Inflammatory macrophage (primary cell): ENCODE data around the gene GRB2.
"Not testable (repeated sequence)": the region's sequence is repeated elsewhere in the genome, so short reads cannot be mapped to it uniquely, and the experiment has no call there.

Experiments
- DNase-seq, 2 donors: peaks; one replicate each; pipeline ENCODE4 v3.0.0-alpha.2; 2020 to 2022

Gene GRB2

GRCh38 chr17:75317671-75318070 lies 87.8 kb downstream of the GRB2 start:
- peak; percentile 18 to 25 for DNase-seq

GRCh38 chr17:75316253-75316652 lies 89.2 kb downstream of the GRB2 start:
- DNase-seq = no peak

DNA sequence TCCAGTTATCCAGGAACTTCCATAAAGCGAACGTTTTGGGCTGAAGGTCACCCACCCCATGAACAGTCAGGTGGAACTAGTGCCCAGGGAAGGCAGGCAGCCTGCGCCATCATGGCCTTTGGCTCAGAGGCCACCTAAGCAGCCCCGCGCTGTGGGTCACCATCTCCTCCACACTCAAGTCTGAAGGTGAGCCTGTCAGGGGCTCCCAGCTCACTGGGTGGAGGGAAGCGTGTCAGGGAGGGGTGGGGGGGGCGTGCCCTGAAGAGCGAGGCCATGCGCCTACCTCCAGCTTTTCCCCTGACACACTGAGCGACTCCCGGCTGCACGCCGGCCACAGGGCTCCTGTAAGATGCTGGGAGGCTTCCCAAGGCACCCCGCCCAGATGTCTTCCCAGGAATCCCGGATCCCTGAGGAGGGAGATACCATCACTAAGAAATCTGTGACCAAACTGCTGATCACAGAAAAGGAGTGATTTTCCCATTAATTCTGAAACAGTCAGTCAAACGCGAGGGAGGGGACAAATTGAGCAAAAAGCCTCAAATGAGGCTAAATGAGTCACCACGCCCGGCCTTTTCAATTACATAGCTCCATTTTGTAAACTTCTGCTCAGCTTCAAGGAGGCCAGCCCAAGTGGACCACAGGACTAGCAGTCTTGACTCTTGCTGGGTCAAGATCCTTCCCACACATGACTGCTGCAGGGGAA lies 89.8 kb downstream of the GRB2 start:
- DNase-seq = peak; percentile 94 to 95

DNA sequence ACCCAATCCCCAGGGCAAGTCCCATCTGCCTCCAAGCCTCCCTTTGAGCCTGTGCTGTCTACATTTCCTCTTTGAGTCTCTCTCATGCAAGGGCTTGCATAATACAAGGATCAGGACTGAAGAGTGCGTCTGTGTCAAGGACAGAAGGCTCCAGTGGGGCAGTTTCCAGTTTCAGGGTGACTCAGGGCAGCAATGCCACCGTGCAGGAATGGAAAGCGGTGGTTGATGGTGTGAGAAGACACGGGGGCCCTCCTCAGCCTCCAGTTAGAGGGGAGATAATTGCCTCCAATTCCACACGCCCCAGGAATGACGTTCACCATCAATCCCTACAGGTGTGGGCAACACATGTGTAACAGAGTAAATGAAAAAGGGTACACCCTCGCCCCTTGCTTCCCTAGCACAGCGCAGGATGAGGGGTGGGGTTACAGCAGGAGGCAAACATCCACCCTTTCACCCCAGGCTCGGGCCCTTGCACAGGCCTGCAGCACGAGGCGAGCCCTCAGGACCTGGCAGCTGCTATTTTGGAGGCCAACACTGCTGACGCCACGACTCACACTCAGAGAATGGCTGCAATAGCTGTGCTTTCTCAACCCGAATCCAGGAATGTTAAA lies 91.4 kb downstream of the GRB2 start:
- DNase-seq = peak; percentile 92 to 94

GRCh38 chr17:75308732-75309629 lies 96.5 kb downstream of the GRB2 start:
- DNase-seq = peak; percentile 69

DNA sequence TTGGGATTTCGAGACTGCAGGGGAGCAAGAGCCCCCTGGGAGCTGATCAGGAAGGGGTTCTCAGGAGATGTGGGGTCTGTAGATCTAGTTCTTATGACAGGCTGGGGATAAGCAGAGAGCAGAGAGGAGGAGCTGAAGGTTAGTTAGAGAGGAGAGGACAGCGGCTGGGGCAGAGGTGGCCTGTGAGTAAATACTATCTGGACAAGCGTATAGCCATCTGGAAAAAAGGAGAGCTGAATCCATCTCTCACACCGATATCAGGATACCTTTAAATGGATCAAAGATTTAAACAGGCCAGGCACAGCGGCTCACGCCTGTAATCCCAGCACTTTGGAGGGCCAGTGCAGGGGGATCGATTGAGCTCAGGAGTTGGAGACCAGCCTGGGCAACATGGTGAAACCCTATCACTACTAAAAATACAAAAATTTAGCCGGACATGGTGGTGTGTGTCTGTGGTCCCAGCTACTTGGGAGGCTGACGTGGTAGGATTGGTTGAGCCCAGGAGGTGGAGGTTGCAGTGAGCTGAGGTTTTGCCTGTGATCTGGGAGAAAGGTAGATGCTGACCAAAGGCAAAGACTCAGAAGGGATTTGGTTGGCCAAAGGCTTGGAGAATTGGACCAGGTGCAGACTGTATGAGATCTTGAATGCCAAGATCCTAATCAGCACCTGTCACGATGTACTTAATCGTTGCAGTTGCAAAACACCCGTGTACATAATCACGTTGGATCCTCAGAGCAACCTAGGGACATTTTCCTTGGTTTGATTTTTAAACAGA lies 97.3 kb downstream of the GRB2 start:
- DNase-seq = no peak

DNA sequence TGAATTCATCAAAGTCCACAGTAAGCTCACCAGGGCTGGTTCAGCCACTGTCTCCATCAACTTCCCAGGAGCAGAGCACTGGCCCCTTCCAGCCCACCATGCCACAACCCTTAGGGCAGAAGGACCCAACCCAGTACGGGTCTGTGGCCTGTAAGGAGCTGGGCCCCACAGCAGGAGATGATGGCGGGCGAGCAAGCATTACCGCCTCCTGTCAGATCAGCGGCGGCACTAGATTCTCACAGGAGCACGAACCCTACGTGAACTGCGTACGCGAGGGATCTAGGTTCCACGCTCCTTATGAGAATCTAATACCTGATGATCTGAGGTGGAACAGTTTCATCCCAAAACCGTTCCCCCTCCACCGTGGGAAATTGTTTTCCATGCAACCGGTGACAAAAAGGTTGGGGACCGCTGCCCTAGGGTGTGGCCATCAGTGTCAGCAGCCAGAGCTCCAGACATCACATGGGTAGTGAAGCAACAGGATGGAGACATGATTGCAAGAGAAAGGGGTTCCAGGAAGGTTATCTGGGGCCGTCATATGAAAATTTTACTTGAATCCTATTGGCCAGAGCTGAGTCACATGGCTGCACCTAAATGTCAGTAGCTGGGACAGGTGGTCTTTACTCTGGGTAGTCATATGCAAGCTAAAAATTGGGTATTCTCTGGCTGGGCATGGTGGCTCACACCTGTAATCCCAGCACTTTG lies 103.8 kb downstream of the GRB2 start:
- DNase-seq = peak; percentile 89 to 90

GRCh38 chr17:75301049-75301448 lies 104.4 kb downstream of the GRB2 start:
- peak; percentile 76 to 85 for DNase-seq

- no peak for DNase-seq
These were observed 105.2 kb downstream of the GRB2 start for GRCh38 chr17:75300280-75300679.

DNA sequence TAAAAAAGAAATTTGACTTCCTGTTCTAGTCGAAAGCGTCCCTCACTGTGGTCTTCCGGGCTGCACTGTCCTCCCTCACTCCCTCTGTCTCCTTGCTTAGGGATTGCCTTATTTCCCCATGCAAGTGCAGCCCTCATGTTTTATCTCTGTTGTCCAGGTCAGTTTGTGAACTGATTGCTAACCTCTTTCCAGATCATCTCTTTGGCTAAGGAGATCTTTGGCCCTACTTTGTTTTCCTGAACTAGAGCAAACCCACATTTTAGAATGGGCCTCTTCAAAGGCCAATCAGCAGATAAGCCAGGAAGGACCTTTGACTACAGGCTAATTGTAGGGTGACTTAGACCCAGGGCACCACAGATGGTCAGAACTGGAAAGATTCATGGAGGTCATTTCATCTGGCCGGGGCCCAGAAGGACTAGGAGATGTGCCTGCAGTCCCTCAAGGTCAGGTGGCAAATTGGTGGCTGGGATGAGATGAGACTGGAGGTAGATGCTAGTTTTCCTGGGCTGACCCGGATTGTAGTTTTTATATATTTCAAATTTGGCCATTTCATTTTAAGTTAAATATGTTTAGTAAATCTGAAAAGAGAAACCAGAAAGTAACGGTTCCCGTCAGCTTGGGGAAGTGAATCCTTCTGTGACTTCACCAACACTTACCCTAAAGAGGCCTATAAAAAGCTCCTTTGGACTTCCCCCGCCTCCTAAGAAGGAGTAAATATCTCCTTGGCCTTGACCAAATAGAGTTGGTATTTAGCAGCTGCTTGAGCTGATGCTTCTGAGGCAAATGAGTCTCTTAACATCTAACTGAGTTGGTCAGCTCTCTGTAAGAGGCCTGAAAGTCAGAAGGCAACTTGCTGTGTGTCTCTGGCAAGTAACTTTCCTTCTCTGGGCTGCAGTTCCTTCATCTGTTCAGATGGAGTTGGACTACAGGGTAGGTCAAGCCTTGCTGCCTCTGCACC lies 110.0 kb downstream of the GRB2 start:
- peak; percentile 89 for DNase-seq

- peak; percentile 79 to 84 for DNase-seq
These were observed 112.5 kb downstream of the GRB2 start for GRCh38 chr17:75292810-75293448.

DNA sequence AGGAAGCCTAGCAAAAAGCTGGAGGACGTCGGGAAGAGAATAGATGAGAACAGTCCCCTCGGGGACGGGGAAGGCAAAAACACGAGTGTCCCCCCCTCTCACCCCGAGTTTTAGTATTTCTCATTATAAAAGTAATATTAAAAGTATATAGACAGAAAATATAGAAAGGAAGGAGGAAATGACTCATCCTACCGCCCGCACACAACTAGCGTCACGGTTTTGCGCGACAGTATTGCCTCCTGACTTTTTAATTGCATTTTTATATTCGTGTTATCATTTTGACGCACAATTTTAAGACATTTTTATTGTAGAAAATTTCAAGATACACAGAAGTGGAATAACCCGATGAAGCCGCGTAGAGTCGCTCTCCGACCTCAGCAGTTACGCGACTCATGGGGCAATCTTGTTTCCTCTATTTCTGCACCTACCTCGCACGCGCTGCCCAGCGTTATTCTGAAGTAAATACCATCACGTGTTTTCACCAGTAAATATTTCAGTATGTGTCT lies 115.6 kb downstream of the GRB2 start:
- DNase-seq = peak; percentile 89 to 92

GRCh38 chr17:75289115-75289831 lies 116.2 kb downstream of the GRB2 start, which contains the start of gene SLC25A19:
TSS of gene SLC25A19 (minus strand) at chr17:75289433. CDS start at chr17:75286764, 2,669 bp downstream.
- peak; percentile 98 to 99 for DNase-seq

GRCh38 chr17:75288770-75289114 lies 116.7 kb downstream of the GRB2 start:
- peak; percentile 35 to 61 for DNase-seq

DNA sequence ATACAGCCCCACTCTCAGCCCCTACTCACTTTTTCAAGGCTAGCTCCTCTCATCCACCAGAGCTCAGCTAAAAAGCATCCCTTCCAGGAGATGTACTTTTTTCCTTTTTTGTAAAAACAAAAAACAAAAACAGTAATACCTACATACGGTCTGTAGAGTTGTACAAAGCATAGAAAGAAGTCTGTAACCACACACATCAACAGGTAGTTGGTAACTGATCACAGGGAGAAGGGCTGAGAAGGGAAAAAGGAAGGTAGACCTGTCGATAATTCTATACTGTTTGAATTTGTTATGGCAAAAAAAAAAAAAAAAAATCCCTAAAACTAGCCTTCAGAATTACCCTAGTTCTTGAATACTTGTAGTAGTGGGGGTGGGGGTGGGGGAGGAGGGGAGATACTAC lies 117.1 kb downstream of the GRB2 start:
- DNase-seq = no peak

DNA sequence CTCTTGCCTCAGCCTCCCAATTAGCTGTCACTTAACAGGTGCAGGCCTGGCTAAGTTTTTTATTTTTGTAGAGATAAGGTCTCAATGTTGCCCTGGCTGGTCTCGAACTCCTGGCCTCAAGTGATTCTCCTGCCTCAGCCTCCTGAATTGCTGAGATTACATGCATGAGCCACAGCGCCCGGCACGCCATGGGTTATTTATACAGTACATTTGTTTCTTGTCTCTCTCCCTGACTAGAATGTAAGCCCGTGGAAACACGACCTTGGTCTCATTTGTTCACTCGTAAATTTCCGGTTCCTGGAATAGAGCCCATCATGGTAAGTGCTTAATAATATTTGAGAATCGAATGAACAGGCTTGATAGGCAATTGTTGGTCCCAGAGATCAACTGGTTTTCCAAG lies 118.3 kb downstream of the GRB2 start:
- DNase-seq = no peak

GRCh38 chr17:75285123-75285522 lies 120.4 kb downstream of the GRB2 start:
- no peak for DNase-seq

- DNase-seq = not testable (repeated sequence)
These were observed 125.3 kb downstream of the GRB2 start for GRCh38 chr17:75280189-75280588.

DNA sequence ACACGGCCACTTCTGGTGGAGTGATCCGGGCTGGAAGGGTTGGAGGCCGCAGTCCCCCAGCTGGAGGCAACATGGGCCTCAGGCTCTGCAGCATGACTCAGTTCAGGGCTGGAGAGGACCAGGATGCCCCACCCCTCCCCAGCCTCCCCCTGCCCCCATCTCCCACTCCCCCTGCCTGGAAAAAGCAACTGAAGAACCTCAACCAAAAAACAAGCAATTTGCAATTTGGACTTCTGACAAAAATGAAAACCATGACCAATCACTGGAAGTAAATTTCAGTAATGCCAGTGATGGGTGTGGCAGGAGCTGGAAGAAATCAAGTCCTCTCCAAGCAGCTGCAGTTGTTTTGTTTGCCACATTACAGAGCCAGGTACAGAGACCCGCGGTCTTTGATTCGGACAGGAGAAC lies 127.8 kb downstream of the GRB2 start:
- DNase-seq = no peak
